HepG2 (cell line): Measurements from ENCODE around the gene RPAP3. TPM values are rescaled to one million over a fixed set of nuclear protein-coding genes. Genes with fewer than 3 reads are reported as not detected.
A peak's percentile ranks its signal among the peaks of the same experiment; 100 is the strongest.

Source experiments
- ERF ChIP-seq: IDR thresholded peaks from 2 replicates; pipeline ENCODE4 v1.6.1; 2018; ENCODE audit warnings: missing biosample characterization, missing genetic modification reagents
- FOXA3 ChIP-seq: IDR thresholded peaks from 2 replicates; pipeline ENCODE4 v1.6.1; 2016; ENCODE audit warnings: missing genetic modification reagents, missing compliant biosample characterization
- FOXK2 ChIP-seq: fragments of 450-650 bp; IDR thresholded peaks from 2 replicates; pipeline ENCODE4 v1.6.1; 2016
- IKZF4 ChIP-seq: sonication (generic); formaldehyde crosslinking; IDR thresholded peaks from 2 replicates; pipeline ENCODE4 v1.5.1; 2020; ENCODE audit warnings: borderline replicate concordance, mild to moderate bottlenecking, low read depth, missing genetic modification reagents; ENCODE audit errors: not compliant biosample characterization
- IKZF5 ChIP-seq: IDR thresholded peaks from 2 replicates; pipeline ENCODE4 v1.6.1; 2018; ENCODE audit warnings: missing genetic modification reagents, mild to moderate bottlenecking, missing compliant biosample characterization
- MTA1 ChIP-seq: sonication (generic); formaldehyde crosslinking; IDR thresholded peaks from 2 replicates; pipeline ENCODE4 v1.4.0; 2020; ENCODE audit warnings: missing genetic modification reagents, mild to moderate bottlenecking, borderline replicate concordance
- PATZ1 ChIP-seq: sonication (generic); formaldehyde crosslinking; IDR thresholded peaks from 2 replicates; pipeline ENCODE4 v1.4.0; 2020; ENCODE audit warnings: missing genetic modification reagents
- RAD21 ChIP-seq: fragments of 450-650 bp; formaldehyde crosslinking; IDR thresholded peaks from 2 replicates; pipeline ENCODE4 v1.5.0; 2020; ENCODE audit warnings: mild to moderate bottlenecking
- RBM22 ChIP-seq: fragments of 200-400 bp; formaldehyde crosslinking; optimal IDR thresholded peaks from 2 replicates; pipeline ENCODE3; 2017; ENCODE audit warnings: mild to moderate bottlenecking, low read length, moderate library complexity
- SMAD1 ChIP-seq: sonication (generic); formaldehyde crosslinking; IDR thresholded peaks from 2 replicates; pipeline ENCODE4 v1.4.0; 2020; ENCODE audit warnings: missing genetic modification reagents, low read depth, mild to moderate bottlenecking, borderline replicate concordance
- STAG1 ChIP-seq: sonication (generic); formaldehyde crosslinking; IDR thresholded peaks from 2 replicates; pipeline ENCODE4 v1.4.0; 2020; ENCODE audit warnings: missing genetic modification reagents
- TEAD3 ChIP-seq: optimal IDR thresholded peaks from 2 replicates; pipeline ENCODE3; 2016; ENCODE audit warnings: borderline replicate concordance
- THAP11 ChIP-seq: IDR thresholded peaks from 2 replicates; pipeline ENCODE4 v1.6.1; 2016; ENCODE audit warnings: missing biosample characterization, missing genetic modification reagents
- YY1 ChIP-seq: IDR thresholded peaks from 2 replicates; pipeline ENCODE4 v1.6.1; 2011; ENCODE audit warnings: low read length, low read depth, moderate library complexity, mild to moderate bottlenecking; ENCODE audit not compliant: insufficient read depth, insufficient replicate concordance
- ZFP36L1 ChIP-seq: sonication (generic); formaldehyde crosslinking; IDR thresholded peaks from 2 replicates; pipeline ENCODE4 v1.8.0; 2022; ENCODE audit warnings: mild to moderate bottlenecking, missing genetic modification reagents, moderate library complexity
- ZFYVE20 ChIP-seq: sonication (generic); formaldehyde crosslinking; IDR thresholded peaks from 2 replicates; pipeline ENCODE4 v1.8.0; 2023; ENCODE audit warnings: low read depth, mild to moderate bottlenecking, moderate library complexity, missing genetic modification reagents, borderline replicate concordance
- ZNF124 ChIP-seq: sonication (generic); formaldehyde crosslinking; IDR thresholded peaks from 2 replicates; pipeline ENCODE4 v1.4.0; 2020; ENCODE audit warnings: missing genetic modification reagents
- ZNF430 ChIP-seq: sonication (generic); formaldehyde crosslinking; IDR thresholded peaks from 2 replicates; pipeline ENCODE4 v1.9.0; 2021; ENCODE audit warnings: mild to moderate bottlenecking, missing genetic modification reagents
- ZNF672 ChIP-seq: sonication (generic); formaldehyde crosslinking; IDR thresholded peaks from 2 replicates; pipeline ENCODE4 v1.8.1; 2022; ENCODE audit warnings: missing genetic modification reagents
- ZNF773 ChIP-seq: sonication (generic); formaldehyde crosslinking; IDR thresholded peaks from 2 replicates; pipeline ENCODE4 v1.4.0; 2020; ENCODE audit warnings: missing genetic modification reagents, borderline replicate concordance
- polyA plus RNA-seq, 8 experiments: library from polyadenylated mRNA; depleted of rRNA in 3 of 8; stranded (reverse) in 7 of 8; unstranded in 1 of 8; fragments of >200 nt; fragmentation: Illumina TruSeq in 4 of 8; extraction: Trizol in 4 of 8; gene quantifications; 2 replicates each; pipeline versions ENCODE4 v1.2.1 to v1.2.3, GENCODE V29; 2011 to 2016; ENCODE audit warnings: low read depth in 4 of 8, missing spikeins in 1 of 8, mixed read lengths in 1 of 8; ENCODE audit not compliant: insufficient read depth in 1 of 8
- total RNA-seq, 5 experiments: library from RNA; depleted of rRNA; stranded (reverse); fragments of >200 nt; fragmentation: Illumina TruSeq; extraction: Trizol; gene quantifications; 2 replicates each; pipeline ENCODE4 v1.2.3, GENCODE V29; 2016; ENCODE audit warnings: low read depth in 1 of 5
- TF ChIP-seq, protein P1 (sequence below): fragments of 450-650 bp; IDR thresholded peaks from 2 replicates; pipeline ENCODE4 v1.6.1; 2017; ENCODE audit warnings: mild to moderate bottlenecking
- TF ChIP-seq, protein P2 (sequence below): sonication (generic); formaldehyde crosslinking; IDR thresholded peaks from 2 replicates; pipeline ENCODE4 v1.5.0; 2020; ENCODE audit warnings: missing genetic modification reagents

The RPAP3 gene
- total and polyA plus RNA-seq, 2 of the 13 experiments (the other 11 are each of a cell fraction or from before 2014, with no cell fraction given) = 8.8 to 32.8 TPM

- TF ChIP-seq ZFYVE20 (CRISPR knock-in tag) (no peak), RAD21 (CRISPR knock-in tag) (peak; percentile 33; the same call in 1 of the 2 replicates), IKZF5 (CRISPR knock-in tag) (peak; percentile 37; the same call in 1 of the 2 replicates), ERF (CRISPR knock-in tag) (no peak), ZNF672 (no peak), YY1 (no peak), ZNF124 (CRISPR knock-in tag) (peak; percentile 36; the same call in 1 of the 2 replicates), STAG1 (CRISPR knock-in tag) (peak; percentile 55), IKZF4 (CRISPR knock-in tag) (no peak), ZFP36L1 (CRISPR knock-in tag) (no peak), ZNF430 (CRISPR knock-in tag) (no peak; the same call in 1 of the 2 replicates), PATZ1 (CRISPR knock-in tag) (peak; percentile 66; the same call in 1 of the 2 replicates), ZNF773 (CRISPR knock-in tag) (no peak), FOXA3 (CRISPR knock-in tag) (0 out of 2 replicates have a peak, but pooled peaks have one; percentile 16), FOXK2 (no peak), THAP11 (CRISPR knock-in tag) (peak; percentile 28; the same call in 1 of the 2 replicates), TEAD3 (CRISPR knock-in tag) (peak; percentile 7), MTA1 (CRISPR knock-in tag) (no peak), RBM22 (no peak), SMAD1 (CRISPR knock-in tag) (no peak)
- TF ChIP-seq, protein P1, sequence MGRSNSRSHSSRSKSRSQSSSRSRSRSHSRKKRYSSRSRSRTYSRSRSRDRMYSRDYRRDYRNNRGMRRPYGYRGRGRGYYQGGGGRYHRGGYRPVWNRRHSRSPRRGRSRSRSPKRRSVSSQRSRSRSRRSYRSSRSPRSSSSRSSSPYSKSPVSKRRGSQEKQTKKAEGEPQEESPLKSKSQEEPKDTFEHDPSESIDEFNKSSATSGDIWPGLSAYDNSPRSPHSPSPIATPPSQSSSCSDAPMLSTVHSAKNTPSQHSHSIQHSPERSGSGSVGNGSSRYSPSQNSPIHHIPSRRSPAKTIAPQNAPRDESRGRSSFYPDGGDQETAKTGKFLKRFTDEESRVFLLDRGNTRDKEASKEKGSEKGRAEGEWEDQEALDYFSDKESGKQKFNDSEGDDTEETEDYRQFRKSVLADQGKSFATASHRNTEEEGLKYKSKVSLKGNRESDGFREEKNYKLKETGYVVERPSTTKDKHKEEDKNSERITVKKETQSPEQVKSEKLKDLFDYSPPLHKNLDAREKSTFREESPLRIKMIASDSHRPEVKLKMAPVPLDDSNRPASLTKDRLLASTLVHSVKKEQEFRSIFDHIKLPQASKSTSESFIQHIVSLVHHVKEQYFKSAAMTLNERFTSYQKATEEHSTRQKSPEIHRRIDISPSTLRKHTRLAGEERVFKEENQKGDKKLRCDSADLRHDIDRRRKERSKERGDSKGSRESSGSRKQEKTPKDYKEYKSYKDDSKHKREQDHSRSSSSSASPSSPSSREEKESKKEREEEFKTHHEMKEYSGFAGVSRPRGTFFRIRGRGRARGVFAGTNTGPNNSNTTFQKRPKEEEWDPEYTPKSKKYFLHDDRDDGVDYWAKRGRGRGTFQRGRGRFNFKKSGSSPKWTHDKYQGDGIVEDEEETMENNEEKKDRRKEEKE = no peak
- TF ChIP-seq, protein P2, sequence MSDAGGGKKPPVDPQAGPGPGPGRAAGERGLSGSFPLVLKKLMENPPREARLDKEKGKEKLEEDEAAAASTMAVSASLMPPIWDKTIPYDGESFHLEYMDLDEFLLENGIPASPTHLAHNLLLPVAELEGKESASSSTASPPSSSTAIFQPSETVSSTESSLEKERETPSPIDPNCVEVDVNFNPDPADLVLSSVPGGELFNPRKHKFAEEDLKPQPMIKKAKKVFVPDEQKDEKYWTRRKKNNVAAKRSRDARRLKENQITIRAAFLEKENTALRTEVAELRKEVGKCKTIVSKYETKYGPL (CRISPR knock-in tag) = no peak
Observed at GRCh38 chr12:47717443-47718193, 11.8 kb upstream of the RPAP3 start (continued).
